Aorta (tissue), 5 donors: ENCODE results near the gene PIK3C3. TPM values are rescaled to one million over a fixed set of nuclear protein-coding genes. Genes with fewer than 3 reads are reported as not detected.
"Not testable (repeated sequence)": the region's sequence is repeated elsewhere in the genome, so short reads cannot be mapped to it uniquely, and the experiment has no call there.

ENCODE experiments used
- ATAC-seq: fragments of 200-7000 bp; cut with Tn5 transposase; one replicate; pipeline ENCODE4 v1.9.1; 2022; ENCODE audit warnings: moderate library complexity; ENCODE audit not compliant: low FRiP score
- DNase-seq, 2 donors: peaks; one replicate each; pipeline ENCODE4 v3.0.0-alpha.2; 2020
- H3K27ac ChIP-seq, 2 donors: one replicate each; pipeline ENCODE4 v1.5.1; 2013; ENCODE audit warnings: low read length in 2 of 2, mild to moderate bottlenecking in 2 of 2, moderate library complexity in 2 of 2, control low read depth in 1 of 2, inconsistent platforms in 1 of 2, low read depth in 1 of 2
- H3K27me3 ChIP-seq, 2 donors: one replicate each; pipeline ENCODE4 v1.6.1; 2013; ENCODE audit warnings: control low read depth in 1 of 2, low read length in 1 of 2, mild to moderate bottlenecking in 1 of 2, moderate library complexity in 1 of 2; ENCODE audit not compliant: insufficient read depth in 2 of 2, control insufficient read depth in 1 of 2
- H3K36me3 ChIP-seq, 2 donors: one replicate each; pipeline ENCODE4 v1.6.1; 2013; ENCODE audit warnings: control low read depth in 1 of 2, low read length in 1 of 2, mild to moderate bottlenecking in 1 of 2; ENCODE audit not compliant: insufficient read depth in 2 of 2, control insufficient read depth in 1 of 2
- H3K4me1 ChIP-seq, 2 donors: one replicate each; pipeline ENCODE4 v1.6.1; 2013; ENCODE audit warnings: low read length in 2 of 2, control low read depth in 1 of 2, mild to moderate bottlenecking in 1 of 2, moderate library complexity in 1 of 2; ENCODE audit not compliant: insufficient read depth in 2 of 2, control insufficient read depth in 1 of 2
- H3K4me3 ChIP-seq, 2 donors: one replicate each; pipeline ENCODE4 v1.5.1; 2013; ENCODE audit warnings: low read length in 2 of 2, control low read depth in 1 of 2, mild to moderate bottlenecking in 1 of 2
- H3K9me3 ChIP-seq: one replicate; pipeline ENCODE4 v1.6.1; 2013; ENCODE audit warnings: mild to moderate bottlenecking, low read length; ENCODE audit not compliant: control insufficient read depth
- WGBS, 2 donors: extraction: QIAGEN DNeasy Blood & Tissue Kit; methylation state at CpG; one replicate each; pipeline ENCODE4 v1.1.7; 2013; 5-methylcytosine and 5-hydroxymethylcytosine counted together
- intact Hi-C, 2 donors: fragments of 100-400 bp; cut with DNase I; formaldehyde crosslinking; loops; one replicate each; pipeline versions ENCODE4 v1.14.2 to v1.15.0; 2022
- polyA plus RNA-seq, 2 donors: library from polyadenylated mRNA; stranded (reverse); fragments of 200-250 nt; gene quantifications; one replicate each; pipeline ENCODE4 v1.2.3, GENCODE V29; 2013
- total RNA-seq, 2 donors: library from RNA; stranded (reverse); fragmentation: NEBNext Ultra II Directional; extraction: Animal tissue kit (Norgen Biotek cat#: 25700); gene quantifications; one replicate each; pipeline ENCODE4 v1.2.1, GENCODE V29; 2021
- donor health status: healthy with polysubstance abuse.
- donor health status: Bipolar disorder and iron deficiency.
- donor health status: DM: no; HTN: no; CAD: no.
- donor health status: DM: no; HTN: no; CAD: no.
- donor health status: DM: yes; HTN: yes; CAD: no.

Gene PIK3C3
- total and polyA plus RNA-seq, 4 donors, result 20.0 to 63.9 (median 49.5) TPM

DNA sequence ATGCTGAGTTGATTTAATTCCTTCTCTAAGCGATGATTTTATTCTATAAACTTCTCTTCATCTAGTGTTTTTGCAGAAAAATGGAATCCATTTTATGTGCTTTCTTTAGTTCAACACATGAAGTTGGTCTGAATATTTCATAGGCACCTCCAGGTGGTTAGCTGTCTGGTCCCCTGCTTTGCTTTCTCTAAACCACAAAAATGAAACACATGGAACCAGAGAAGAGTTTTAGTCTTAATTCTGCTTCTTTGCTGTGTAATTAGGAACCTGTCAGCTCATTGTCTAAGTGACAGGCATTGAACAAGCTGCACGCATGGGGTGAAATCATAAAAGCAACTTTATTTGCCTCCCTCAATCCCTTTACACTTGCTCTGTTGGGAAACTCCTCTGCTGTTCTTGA lies 150.4 kb downstream of the PIK3C3 start:
- ATAC-seq (no peak), DNase-seq (no peak)
- no peak overlapping the region for H3K4me3 ChIP-seq
- H3K4me1 ChIP-seq, result no peaks in the 10 kb centered on the region
- H3K27ac ChIP-seq, result no peak overlapping the region
- H3K36me3 ChIP-seq, result no peaks in the 10 kb centered on the region
- no peaks in the 10 kb centered on the region for H3K27me3 ChIP-seq
- H3K9me3 ChIP-seq, result no peaks in the 10 kb centered on the region
- intact Hi-C loops, result no loop called here
- WGBS, 2 donors, result 89 to 90% methylated on average over 2 of the region's 2 CpGs

DNA sequence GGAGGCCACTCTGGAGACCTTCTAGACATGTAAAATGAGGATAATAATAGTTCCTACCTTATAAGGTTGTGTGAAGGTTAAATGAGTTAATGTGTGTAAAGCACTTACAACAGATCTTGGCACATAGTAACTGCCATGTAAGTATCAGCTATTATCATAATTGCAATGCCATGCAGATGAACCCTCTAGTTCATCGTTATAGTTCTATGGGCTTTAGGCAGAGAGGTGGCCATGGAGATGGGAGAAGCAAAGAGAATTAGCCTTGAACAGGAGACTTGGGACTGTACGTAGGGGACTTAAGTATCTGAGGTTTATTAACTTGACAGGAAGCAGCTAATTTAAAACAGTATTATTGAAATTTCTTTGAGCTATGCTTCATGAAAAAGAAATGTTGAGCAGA lies 151.8 kb downstream of the PIK3C3 start:
- Histone ChIP-seq H3K27me3 (no peaks in the 10 kb centered on the region), H3K9me3 (no peaks in the 10 kb centered on the region), H3K4me3 (no peak overlapping the region), H3K4me1 (no peaks in the 10 kb centered on the region), H3K27ac (no peak overlapping the region), H3K36me3 (no peaks in the 10 kb centered on the region)
- WGBS, 2 donors, result 38 to 86% methylated on average over 2 of the region's 2 CpGs
- no peak for ATAC-seq
- no peak for DNase-seq
- intact Hi-C loops, result no loop called here

DNA sequence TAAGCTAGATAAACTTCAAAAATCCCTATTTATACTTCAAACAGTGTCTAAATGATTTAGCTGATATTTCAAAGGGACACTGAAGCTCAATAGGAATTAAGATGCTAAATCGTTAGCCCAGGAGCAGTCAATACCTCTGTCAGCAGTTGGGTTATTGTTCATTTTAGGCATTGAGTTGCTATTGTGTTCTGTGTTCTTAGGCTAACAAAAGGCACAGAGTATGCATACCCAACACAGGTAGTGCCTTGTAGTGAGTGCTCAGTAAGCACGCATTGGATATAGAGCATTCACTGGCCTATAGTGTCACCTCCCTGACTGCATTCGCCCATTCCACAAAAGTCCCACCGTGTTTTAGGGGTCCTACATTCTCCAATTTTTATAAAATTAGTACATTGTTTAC lies 152.3 kb downstream of the PIK3C3 start:
- intact Hi-C loops, result no loop called here
- ATAC-seq (no peak), DNase-seq (no peak)
- no peak overlapping the region for H3K27ac ChIP-seq
- no peak overlapping the region for H3K4me3 ChIP-seq
- H3K36me3 ChIP-seq, result no peaks in the 10 kb centered on the region
- no peaks in the 10 kb centered on the region for H3K9me3 ChIP-seq
- no peaks in the 10 kb centered on the region for H3K4me1 ChIP-seq
- H3K27me3 ChIP-seq, result no peaks in the 10 kb centered on the region
- 90 to 92% methylated on average over 4 of the region's 4 CpGs for WGBS, 2 donors

DNA sequence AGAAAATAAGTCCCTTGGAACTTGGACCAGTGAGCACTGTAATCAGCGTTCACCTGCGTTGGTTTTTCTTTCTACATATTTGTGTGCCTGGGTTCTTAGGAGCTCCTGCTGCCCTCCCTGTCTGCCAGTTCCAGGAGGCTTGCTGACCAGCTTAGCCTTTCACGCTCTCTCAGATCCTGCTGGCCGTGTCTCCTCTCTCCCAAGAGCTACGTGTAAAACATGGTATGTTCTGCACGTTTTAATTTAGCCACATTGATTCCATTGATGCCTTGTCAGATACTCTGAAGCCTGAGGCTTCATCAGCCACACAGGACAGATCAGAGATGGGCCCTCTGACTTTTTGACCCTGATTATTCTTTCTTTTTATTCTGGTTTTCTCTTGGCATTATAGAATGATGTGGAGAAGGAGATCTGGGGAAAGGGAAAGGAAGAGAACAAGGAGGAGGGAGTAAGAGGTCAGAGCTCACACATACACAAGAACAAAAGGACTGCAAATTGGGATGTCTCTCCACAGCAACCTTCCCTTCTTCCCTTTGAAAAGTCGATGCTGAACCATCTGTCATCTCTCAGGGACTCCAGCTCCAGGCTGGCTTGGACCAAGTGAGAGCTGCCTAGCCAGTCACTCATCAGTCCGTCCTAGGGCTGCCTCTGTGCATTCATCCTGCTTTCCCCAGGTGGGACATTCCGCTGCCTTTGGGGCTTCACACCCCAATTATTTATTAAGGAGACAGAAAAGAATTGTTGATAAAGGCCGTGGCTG lies 152.8 kb downstream of the PIK3C3 start:
- 59 to 62% methylated on average over 10 of the region's 10 CpGs for WGBS, 2 donors
- DNase-seq (no peak), ATAC-seq (no peak)
- Histone ChIP-seq H3K9me3 (no peaks in the 10 kb centered on the region), H3K36me3 (no peaks in the 10 kb centered on the region), H3K27me3 (no peaks in the 10 kb centered on the region), H3K4me3 (no peak overlapping the region), H3K4me1 (no peaks in the 10 kb centered on the region), H3K27ac (no peak overlapping the region)
- intact Hi-C loops, result no loop called here

DNA sequence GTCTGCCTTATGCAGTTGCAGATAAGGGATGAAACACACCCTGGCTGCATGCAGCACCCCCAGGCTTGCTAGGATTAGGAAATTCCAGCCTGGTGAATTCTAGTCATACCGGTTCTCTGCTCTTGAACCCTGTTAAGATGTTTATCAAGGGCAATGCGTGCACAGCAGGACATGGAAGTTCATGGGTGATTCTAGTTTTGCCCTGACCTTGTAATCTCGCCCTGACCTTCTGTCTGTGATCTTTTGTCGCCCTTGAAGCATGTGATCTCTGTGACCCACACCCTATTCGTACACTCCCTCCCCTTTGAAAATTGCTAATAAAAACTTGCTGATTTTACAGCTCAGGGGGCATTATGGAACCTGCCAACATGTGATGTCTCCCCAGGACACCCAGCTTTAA lies 157.1 kb downstream of the PIK3C3 start:
- WGBS, 2 donors, result 88 to 91% methylated on average over 5 of the region's 5 CpGs
- not testable (repeated sequence) for DNase-seq, H3K9me3 ChIP-seq, H3K27ac ChIP-seq, H3K36me3 ChIP-seq, ATAC-seq, H3K27me3 ChIP-seq, H3K4me3 ChIP-seq, H3K4me1 ChIP-seq
- intact Hi-C loops, result loop anchor here (10.0 kb wide), 3 partner anchors 163 to 1163 kb away; partner anchors contain the start of gene SYT4 (in 1 of the 2)

DNA sequence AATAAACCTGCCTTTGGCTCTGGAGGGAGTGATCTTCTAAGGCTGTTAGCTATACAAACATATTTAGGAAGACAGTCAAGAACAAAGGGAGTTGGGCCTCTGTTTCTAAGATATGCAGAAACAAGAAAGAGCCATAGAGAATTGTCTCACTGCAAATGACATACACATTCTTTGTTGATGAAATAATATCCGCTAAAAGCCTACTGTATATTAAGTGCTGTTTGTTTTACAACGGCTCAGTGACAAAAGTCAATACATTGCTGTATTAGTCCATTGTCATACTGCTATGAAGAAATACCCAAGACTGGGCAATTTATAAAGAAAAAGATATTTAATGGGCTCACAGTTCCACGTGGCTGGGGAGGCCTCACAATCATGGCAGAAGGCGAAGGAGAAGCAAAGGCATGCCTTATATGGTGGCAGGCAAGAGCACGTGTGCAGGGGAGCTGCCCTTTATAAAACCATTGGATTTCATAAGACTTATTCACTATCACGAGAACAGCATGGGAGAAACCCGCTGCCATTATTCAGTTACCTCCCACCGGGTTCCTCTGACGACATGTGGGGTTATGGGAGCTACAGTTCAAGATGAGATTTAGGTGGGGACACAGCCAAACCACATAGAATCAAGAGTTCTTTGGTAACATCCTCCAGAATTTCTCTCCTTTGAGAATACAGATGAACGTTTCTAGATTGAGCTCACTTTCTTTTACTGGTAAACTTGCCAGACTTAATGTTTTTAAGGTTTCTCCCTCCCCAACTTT lies 157.8 kb downstream of the PIK3C3 start:
- intact Hi-C loops, result loop anchor here (10.0 kb wide), 3 partner anchors 162 to 1162 kb away; partner anchors contain the start of gene SYT4 (in 1 of the 2)
- ATAC-seq, result no peak
- no peaks in the 10 kb centered on the region for H3K27me3 ChIP-seq
- 76 to 84% methylated on average over 10 of the region's 10 CpGs for WGBS, 2 donors
- no peak for DNase-seq
- no peak overlapping the region for H3K4me3 ChIP-seq
- H3K9me3 ChIP-seq, result no peaks in the 10 kb centered on the region
- H3K27ac ChIP-seq, result no peak overlapping the region
- no peaks in the 10 kb centered on the region for H3K4me1 ChIP-seq
- no peaks in the 10 kb centered on the region for H3K36me3 ChIP-seq

DNA sequence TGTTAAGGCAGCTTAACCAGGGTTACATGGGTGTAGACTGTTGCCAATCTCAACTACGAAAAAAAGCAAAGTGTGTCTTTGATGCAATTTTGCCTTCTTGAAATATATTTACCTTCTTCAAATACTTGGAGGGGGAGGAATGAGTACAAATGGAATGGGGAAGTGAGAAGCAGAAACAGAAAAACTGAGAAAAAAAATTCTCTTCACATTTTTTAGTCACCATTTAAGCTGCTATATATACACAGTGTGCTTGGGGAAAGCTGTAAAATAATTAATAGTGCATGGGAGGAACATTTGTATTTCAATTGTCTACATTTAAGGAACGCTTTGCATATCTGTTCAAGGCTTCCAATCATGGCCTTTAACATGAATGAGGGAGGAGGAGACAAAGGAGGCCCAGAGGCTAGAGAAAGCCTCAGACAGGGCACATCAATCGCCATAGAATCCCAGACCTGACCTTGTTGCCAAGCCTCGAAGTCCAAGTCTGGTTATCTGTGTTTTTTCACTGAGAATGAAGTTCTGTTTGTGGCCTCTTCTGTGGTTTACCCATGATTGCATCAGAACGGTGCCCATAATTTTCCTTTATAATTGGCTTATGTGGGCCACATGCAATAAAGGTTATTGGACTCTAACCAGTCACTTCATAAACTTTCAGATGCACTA lies 158.6 kb downstream of the PIK3C3 start:
- H3K27ac ChIP-seq, result no peak overlapping the region
- no peaks in the 10 kb centered on the region for H3K4me1 ChIP-seq
- H3K27me3 ChIP-seq, result no peaks in the 10 kb centered on the region
- 63 to 65% methylated on average over 5 of the region's 5 CpGs for WGBS, 2 donors
- no peak overlapping the region for H3K4me3 ChIP-seq
- H3K36me3 ChIP-seq, result no peaks in the 10 kb centered on the region
- ATAC-seq, result no peak
- intact Hi-C loops, result loop anchor here (10.0 kb wide), 3 partner anchors 161 to 1161 kb away; partner anchors contain the start of gene SYT4 (in 1 of the 2)
- H3K9me3 ChIP-seq, result no peaks in the 10 kb centered on the region
- DNase-seq, result no peak

DNA sequence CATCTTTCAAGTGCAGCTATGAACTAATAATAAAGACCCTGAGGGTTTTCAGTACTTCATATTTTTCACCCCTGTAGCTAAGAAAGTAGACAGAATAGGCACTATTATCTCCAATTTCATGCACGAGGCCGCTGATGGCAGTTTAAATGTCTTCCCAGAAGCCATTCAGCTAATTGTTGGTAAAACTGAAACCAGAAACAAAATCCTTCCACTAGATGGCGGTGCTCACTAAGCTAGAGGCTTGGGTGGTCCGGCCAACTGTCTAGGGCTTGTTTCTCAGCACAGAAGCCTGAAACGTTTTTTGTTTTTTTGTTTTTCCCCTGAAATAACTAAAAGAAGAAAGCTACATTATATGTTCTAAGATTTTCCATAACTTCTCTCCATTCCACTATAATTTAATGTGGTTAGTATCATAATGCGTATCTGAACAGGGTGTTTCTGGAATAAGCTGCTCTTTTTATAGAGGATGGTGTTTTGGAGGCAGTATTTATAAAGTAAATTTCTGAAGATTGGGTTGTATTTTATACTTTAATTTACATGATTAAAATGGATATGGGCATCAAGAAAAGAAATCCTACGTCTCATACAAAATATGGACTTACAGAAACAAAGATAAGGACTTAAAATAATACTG lies 159.4 kb downstream of the PIK3C3 start:
- ATAC-seq, result peak; percentile 92
- DNase-seq, result peak in 1 of 2 donors; percentile 50
- Histone ChIP-seq H3K27ac (no peak overlapping the region), H3K4me1 (no peaks in the 10 kb centered on the region), H3K36me3 (no peaks in the 10 kb centered on the region), H3K9me3 (no peaks in the 10 kb centered on the region), H3K4me3 (no peak overlapping the region), H3K27me3 (no peaks in the 10 kb centered on the region)
- intact Hi-C loops, result loop anchor here (10.0 kb wide), 3 partner anchors 160 to 1160 kb away; partner anchors contain the start of gene SYT4 (in 1 of the 2)
- WGBS, 2 donors, result 3 to 5% methylated on average over 7 of the region's 7 CpGs
